Stimulated activated CD4-positive, alpha-beta T cell treated with anti-CD3 and anti-CD28 coated beads, Interleukin-15, amount 100 ng/mL, for 48 hours (primary cell): Measurements from ENCODE around the gene OSTN.
"Not testable (repeated sequence)": the region's sequence is repeated elsewhere in the genome, so short reads cannot be mapped to it uniquely, and the experiment has no call there.

Experiments
- DNase-seq, 2 donors: peaks; one replicate each; pipeline ENCODE4 v3.0.0-alpha.2; 2020; ENCODE audit warnings: low read depth in 2 of 2

Gene OSTN

DNA sequence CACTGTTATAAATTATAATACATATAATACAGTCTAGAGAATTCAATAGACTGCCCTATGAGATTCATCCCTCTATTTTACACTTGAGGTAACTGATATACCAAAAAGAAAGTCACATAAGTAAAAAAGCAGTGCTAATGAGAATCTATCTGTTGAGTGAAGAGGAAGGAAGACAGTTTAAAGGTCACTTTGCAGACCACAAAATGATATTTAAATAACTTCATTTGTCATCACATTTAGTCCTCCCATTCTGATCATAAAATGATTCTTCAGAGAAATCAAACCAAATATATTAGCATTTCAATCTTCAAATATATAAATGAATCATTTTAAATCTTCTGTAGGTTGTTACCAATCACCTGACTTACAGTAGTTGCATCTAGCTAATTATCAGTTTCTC lies 69.7 kb downstream of the OSTN start:
- DNase-seq: no peak

DNA sequence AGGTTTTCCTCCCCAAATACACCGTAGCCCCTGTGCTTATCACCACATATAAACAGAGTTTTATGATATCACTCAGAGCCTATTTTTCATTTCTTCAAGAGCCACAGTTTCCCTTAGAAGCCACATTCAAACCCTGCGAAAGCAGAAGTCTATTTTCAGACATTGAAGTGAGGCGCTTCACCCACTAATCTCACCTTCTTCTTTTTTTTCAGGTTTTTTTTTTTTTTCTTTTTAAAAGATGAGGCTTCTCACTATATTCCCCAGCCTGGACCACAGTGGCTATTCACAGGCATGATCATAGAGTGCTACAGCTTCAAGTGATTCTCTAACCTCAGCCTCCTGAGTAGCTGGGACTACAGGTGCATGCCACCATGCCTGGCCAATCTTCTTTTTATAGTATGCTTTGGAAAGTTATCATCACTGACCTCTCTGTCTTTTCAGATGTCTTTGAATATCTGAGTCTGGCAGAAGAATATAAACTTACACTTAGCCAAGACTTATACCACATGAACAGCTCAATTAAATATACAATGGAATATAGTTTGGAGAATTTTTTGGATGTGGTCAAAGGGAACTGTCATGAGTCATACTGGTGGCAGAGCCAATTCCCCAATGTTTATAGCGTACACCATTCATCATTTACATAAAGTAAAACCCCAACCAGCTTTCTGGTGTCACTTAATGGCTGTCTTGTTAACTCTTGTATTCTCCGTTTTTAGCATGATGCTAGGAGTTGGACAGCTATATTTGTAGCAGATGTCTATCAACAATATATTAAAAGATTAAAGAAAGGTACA lies 70.4 kb downstream of the OSTN start:
- DNase-seq: no peak

DNA sequence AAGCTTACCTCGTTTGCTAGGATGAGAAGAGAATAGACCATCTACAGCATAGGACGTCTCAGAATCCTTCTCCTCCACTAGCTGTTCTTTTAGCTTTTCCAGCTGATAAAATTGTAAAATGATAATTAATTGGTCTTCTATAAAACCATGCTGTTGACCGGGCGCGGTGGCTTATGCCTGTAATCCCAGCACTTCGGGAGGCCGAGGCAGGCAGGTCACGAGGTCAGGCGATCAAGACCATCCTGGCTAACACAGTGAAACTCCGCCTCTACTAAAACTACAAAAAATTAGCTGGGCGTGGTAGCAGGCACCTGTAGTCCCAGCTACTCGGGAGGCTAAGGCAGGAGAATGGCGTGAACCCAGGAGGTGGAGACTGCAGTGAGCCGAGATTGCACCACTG lies 76.2 kb downstream of the OSTN start:
- not testable (repeated sequence) for DNase-seq

DNA sequence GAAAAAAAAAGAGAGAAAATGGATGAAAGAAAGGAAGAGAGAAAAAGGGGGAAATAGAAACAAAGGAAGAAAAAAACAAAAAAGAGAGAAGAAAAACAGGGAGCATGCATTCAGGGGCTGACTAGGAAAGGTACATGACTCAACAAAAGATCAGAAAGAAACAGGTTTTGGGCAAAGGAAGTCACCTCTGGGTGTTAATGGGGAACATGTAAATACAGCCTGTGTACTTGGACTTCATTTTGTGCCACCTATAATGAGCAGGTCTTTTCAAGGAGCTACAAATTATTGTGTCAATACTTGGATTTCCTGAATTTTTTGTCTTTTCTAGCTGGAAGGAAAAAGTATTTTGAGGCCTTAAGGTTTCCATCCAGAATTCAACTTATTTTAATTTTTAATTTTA lies 76.7 kb downstream of the OSTN start:
- DNase-seq: no peak

DNA sequence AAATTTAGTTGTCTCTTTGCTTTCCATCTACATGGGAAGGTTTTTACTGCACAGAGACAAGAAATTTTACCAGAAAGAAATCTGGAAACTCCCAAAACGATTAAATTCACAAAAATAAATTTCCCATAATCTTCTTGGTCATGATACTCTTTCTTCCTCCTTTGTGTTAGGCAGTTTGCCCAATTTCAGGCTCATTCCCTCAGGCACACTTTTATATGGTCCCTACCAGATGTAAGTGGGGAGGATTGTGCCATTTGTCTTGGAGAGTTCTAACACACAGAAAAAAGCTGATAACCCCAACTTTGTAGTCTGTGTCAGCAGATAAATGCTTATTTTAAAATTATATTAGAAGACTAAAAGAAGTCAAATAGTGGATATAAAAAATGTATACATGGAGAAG lies 81.1 kb downstream of the OSTN start:
- DNase-seq: no peak

DNA sequence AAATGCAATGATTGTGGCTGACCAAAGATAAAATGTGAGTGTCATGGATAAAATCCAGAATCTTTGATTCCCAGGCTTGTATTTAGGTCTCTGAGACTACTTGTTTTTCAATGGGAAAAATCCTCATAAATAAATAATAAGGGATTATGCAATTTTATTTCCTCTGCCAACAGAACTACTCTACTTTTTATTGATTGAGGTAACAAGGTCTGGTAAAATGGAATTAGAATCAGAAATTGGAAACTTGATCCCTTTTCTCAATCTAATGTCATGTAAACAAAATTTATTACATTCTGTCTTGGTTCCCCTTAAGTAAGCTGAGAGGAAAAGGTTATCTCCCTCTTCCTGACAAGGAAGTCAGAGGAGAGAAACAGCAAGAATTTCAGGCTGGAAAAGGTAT lies 81.8 kb downstream of the OSTN start:
- DNase-seq: no peak

DNA sequence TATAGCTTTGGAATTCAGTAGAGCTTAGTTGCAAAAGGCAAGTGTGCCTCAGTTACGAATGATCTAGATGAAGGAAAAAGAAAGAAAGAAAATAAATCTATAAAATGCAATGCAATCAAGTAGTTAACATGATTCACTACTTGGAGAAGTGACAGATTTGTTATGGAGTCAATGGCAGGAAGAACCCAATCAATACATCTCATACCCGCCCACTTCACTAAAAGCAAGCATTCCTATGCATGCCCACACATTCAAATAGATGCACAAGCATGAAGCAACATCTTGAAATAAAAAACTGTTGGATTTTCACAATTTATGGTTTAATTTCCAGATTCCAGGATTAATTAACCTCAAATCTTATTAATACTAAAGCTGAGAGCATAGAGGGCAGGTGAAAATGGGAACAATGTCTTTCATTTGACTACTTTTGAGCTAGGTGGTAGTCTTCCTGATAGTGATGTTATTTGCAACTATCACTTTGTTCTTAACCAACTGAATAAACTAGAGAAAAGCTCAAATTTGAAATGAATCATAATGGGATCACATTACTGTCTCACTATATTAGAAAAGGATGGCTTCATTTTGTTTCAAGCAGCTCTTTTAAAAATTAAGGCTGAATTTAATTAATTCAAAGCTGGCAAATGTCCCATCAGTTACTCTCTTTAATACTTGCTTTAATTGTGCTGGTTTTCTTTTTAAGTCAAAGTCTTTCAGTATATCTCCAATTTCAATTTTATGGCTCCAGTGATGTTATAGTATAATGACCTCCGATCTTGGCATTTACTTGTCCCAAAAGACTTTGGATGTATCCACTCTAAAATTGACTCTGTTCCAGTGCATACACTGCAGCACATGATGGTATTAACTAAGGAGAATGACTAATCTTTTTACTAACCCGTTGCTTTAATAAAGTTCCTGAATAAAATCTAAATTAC lies 83.5 kb downstream of the OSTN start:
- DNase-seq: no peak

DNA sequence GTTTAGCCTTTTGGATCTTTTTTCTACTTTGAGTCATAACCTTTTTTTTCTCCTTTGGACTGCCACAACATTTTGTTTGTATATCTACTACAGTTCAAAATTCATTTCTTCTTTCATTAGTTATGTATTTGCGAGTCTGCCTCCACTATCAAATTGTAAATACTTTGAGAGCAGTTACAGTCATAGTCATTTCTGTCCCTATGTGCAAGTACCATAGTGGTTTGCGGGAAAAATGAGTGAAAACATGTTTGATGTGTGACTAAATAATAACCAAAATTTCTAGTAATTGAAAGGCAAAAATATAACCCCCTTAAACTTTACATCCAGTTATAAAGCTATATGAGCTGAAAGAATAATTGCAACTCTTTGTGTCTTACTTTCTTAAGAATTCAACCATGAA lies 84.4 kb downstream of the OSTN start:
- DNase-seq: no peak

DNA sequence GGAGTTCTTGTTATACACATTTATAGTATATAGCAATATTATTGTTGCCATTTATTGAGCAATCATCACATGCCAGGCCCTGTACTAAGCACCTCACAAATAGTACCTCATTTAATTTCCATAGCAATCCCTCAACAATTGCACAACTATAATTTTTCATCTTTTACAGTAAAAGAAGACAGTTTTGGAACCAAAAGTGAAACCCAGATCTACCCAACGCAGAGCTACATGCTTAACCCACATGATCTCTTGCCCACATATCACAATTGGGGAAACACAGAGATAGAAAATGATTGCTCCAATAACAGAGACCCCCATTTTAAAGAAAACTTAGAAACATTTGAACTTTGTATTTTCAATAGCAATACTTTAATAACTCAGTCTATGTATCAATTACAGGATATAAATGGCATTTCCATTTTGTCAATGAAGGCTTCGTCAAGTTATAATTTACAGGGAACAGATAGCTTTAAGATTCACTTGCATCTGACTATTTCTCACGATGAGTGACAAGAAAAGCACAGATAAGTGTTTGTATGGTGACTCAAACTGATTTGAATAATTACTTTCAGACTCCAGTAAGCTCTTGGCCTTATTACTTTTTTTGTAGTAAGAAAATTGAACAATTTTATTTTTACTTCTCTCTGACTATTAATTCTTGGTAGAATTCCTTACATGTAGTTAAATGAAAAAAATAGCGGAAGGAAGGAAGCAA lies 91.4 kb downstream of the OSTN start:
- DNase-seq: no peak

DNA sequence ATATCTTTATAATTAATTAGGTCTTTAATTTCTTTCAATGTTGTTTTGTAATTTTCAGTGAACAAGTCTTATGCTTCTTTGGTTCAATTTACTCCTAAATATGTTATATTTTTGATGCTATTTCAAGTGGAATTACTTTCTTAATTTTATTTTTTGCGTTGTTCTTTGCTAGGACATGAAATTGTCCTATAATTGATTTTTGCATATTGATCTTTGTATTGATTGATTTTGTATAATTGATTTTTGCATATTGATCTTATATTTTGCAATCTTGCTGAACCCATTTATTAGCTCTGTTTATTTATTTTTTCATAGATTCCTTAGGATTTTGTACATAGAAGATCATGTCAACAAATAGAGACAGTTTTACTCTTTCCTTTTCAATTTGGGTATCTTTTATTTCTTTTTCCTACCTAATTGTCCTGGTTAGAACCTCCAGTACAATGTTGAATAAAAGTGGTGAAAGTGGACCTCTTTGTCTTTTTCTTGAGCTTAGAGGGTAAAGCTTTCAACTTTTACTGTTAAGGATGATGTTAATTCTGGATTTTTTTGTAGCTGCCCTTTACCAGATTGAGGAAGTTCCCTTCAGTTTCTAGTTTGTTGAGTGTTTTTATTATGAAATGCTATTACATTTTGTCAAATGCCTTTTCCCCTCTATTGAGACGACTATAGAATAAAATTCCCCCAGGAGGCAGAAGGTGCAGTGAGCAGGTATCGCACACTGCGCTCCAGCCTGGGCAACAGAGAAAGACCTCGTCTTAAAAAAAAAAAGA lies 93.4 kb downstream of the OSTN start:
- DNase-seq: no peak

DNA sequence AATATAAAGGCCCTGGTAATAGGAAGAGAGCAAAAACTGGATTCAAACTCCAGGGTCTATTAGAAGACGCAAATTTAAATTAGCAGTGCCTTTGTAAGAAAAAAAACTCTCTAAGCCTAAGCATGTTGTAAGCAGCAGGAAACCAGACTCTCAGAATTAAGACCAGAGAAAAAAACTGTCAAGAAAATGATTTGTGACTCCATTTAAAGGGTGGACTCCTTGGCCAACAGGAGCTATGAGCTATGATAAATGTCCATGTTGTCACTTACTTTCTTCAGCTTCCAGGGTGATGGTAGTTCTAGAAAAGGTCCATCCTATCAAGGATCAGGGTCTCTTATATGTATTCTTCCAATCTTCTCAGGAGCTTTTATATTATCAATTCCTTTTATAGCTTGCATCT lies 95.2 kb downstream of the OSTN start:
- no peak for DNase-seq

DNA sequence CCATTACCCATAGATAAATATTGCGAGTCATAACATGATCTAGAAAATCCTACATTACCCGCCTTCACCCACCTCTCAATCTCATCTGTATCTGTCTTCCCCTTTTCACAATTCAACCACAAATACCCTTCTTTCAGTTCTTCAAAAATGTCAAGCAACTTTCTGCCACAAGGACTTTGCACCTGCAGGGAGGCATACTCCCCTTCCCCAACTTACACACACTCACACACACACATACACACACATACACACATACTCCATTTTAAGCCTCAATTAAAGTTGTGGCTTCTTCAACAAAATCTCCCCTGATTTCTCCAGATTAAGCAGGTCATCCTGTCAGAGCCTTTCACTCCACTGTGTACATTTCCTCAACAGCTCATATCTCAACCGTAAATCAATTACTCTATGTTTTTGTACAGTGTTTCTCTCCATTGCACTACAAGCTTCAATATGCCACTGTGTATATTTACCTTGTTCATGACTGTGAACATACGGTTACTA lies 97.0 kb downstream of the OSTN start:
- no peak for DNase-seq

DNA sequence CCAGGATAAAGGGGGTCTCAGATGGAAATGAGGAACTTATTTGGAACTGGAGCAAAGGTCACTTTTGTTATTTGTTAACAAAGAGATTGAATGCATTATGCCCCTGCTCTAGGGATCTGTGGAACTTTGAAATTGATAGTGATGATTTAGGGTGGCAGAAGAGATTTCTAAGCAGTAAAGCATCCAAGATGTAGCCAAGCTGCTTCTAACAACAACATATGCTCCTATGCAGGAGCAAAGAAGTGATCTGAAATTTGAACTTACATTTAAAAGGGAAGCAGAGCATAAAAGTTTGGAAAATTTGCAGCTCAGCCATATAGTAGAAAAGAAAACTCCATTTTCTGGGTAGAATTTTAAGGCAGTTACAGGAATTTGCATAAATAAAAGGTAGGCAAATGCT lies 99.8 kb downstream of the OSTN start:
- DNase-seq: no peak

DNA sequence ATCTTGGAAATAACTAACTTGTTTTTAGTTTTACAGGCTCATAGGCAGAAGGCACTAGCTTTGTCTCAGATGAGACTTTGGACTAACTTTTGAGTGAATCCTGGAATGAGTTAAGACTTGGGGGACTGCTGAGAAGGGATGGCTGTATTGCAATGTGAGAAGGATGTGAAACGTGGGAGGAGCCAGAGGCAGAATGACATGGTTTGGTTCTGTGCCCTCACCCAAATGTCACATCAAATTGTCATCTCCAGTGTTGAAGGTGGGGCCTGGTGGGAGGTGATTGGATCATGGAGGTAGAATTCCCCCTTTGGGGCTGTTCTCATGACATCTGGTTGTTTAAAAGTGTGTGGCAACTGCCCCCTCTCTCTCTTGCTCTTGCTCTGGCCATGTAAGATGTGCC lies 101.4 kb downstream of the OSTN start:
- no peak for DNase-seq

DNA sequence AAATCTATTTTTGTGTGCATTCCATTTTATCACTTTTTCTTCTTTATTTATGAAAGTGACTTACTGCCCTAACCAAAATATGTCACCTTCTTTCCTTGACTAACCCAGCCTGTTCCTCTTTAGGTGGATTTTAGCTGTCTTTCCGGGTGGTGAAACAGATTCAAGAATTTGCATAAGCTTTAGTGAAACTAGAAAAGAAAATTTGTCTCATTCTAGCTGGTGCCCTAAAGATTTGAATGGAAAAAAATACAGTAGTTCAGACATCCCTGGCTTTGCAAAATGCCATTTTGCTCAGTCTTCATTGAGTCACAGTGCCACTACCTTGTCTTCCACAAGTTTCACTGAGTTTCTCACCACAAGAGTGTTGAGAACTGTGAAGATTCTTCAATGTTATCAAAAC lies 102.0 kb downstream of the OSTN start:
- DNase-seq: no peak

DNA sequence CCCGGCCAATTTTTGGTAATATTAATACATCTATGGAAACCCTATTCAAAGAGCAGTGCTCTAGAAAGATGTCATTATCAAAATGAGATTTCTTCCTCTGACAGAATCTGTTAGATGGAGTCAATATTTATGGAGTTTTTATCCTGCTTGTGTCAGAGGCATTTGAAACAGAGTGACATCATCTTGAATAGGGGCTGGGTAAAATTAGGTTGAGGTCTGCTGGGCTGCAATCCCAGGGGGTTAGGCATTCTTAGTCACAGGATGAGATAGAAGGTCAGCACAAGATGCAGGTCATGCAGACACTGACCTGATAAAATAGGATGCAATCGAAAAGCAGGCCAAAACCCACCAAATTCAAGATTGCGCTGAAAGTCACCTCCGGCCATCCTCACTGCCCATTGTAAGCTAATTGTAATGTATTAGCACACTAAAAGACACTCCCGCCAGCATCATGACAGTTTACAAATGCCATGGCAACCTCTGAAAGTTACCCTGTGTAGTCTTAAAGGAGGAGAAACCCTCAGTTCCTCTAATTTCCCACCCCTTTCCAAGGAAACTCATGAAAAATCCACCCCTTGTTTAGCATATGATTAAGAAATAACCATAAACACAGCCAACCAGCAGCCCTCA lies 102.9 kb downstream of the OSTN start:
- DNase-seq: no peak

DNA sequence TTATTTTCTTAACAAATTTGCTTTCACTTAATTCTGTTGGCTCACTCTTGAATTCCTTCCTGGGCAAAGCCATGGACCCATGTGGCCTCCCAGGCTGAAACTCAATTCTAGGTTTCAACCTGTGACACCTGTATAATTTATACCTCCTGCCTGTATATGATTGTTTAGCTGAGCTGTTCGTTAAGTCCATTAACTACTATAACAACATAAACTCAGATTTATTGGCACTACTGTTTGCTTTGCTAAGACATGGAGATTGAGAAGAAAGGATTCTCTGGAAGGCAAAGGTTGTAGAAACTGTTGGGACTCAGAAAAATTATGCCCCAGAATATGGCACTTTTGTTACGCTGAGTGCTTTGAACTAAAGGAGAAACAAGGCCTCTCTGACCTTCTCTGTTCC lies 103.4 kb downstream of the OSTN start:
- no peak for DNase-seq

DNA sequence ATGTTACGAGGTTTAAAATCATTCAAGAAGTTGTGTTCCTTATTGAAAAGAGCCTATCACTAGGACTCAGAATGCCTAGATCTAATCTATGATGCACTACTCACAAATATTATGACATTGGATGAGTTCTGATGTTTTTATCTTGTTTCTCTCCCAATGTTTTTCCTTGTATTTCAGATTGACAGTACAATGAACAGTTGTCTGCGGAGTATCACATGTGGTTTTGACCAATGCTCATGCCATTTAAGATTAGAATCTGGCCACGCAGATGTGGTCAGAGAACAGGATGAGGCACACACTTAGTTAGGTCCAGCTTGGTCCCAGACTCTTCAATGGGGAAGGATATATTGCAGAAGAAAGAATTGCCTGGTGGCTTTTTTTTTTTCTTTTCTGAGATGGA lies 104.6 kb downstream of the OSTN start:
- no peak for DNase-seq

DNA sequence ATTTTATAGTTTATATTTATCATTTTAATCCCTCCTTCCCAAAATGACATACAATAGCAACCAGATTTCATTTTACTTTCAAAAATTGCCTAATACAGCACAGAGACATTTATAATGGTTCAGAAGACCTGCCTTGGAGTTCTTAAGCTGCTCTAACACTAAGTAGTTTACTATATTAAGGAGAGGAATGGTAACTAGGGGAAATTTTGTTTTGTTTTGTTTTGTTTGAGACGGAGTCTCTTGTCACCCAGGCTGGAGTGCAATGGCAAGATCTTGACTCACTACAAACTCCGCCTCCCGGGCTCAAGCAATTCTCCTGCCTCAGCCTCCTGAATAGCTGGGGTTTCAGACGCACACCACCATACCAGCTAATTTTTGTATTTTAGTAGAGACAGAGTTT lies 107.4 kb downstream of the OSTN start:
- DNase-seq: no peak

DNA sequence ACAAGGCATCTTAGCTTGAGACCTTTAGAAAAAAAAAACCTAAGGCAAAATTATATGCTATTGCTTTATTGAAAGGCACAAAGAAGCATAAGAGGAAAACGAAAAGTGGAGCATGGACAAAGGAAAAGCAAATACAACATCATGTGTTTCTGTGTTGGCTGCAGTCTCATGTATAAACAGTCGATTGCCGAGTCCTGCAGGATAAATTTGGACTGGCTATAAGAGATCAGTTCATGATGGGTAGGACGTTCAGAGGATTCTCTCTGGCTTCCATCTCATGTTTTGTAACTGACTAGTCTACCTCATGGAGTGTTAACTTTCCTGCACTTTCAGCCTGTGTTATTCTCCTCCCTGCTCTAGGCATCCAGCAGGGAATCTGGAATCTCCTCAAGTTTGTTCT lies 108.3 kb downstream of the OSTN start:
- no peak for DNase-seq

DNA sequence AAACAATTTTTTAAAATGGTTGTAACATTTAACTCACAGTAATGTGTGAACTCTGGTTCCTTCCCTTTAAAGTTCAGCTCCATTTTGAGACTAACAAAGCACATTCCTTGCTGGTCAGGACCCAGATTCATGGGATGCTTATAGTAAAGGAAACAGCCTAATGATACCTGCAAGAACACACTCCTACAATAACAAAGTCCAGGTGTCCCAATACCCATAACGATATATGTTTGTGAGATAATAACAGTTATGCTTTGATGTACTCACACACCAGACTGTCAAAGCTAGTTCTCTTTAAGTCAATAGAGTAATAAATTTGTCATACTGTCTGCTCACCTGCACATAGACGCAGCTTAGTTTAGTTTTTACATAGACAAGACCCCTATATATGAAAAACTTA lies 114.3 kb downstream of the OSTN start:
- no peak for DNase-seq
